Measurements from ENCODE around the gene TMCO6. TPM values are rescaled to one million over a fixed set of nuclear protein-coding genes. Genes with fewer than 3 reads are reported as not detected.

Gene TMCO6
- total and polyA plus RNA-seq, 10 donors: 12.0 to 55.2 (median 20.9) TPM

DNA sequence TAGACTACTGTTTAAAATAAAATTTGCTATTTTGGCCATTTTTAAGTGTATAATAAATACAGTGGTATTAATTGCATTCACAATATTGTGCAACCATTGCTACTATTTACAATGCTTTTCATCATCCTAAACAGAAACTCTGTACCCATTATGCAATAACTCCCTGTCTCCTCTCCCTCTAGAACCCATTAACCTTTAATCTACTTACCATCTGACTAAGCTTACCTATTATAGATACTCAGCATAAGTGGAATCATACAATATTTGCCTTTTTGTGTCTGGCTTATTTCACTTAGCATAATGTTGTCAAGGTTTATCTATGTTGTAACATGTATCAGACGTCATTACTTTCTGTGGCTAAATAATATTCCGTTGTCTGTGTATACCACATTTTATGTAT lies 32.2 kb upstream of the TMCO6 start:
- no peak overlapping the region for H3K4me3 ChIP-seq
- TF ChIP-seq, protein P1, sequence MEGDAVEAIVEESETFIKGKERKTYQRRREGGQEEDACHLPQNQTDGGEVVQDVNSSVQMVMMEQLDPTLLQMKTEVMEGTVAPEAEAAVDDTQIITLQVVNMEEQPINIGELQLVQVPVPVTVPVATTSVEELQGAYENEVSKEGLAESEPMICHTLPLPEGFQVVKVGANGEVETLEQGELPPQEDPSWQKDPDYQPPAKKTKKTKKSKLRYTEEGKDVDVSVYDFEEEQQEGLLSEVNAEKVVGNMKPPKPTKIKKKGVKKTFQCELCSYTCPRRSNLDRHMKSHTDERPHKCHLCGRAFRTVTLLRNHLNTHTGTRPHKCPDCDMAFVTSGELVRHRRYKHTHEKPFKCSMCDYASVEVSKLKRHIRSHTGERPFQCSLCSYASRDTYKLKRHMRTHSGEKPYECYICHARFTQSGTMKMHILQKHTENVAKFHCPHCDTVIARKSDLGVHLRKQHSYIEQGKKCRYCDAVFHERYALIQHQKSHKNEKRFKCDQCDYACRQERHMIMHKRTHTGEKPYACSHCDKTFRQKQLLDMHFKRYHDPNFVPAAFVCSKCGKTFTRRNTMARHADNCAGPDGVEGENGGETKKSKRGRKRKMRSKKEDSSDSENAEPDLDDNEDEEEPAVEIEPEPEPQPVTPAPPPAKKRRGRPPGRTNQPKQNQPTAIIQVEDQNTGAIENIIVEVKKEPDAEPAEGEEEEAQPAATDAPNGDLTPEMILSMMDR (IDR thresholded peaks at IDR 0.05 in 8 of 11, conservative IDR thresholded peaks at IDR 0.05 in 3 of 11): no peak
- no peak for TF ChIP-seq POLR2AphosphoS5 (IDR thresholded peaks at IDR 0.05)
- TF ChIP-seq POLR2A (IDR thresholded peaks at IDR 0.05): no peak
- no peaks in the 10 kb centered on the region for H3K36me3 ChIP-seq
- intact Hi-C loops (cut with DNase I; ENCODE audit: low total_unique reads): no loop called here
- peak overlapping the region in 4 of 8 donors; percentile 2 to 87 (median 20) for H3K27ac ChIP-seq
- no peaks in the 10 kb centered on the region for H3K27me3 ChIP-seq (replicated peaks in 1 of 7)
- DNase-seq: no peak
- no peaks in the 10 kb centered on the region for H3K9me3 ChIP-seq
- 45 to 89% (median 71%) methylated on average over 2 of the region's 2 CpGs for WGBS, 5 donors
- peaks cover 0 to 79% (median 33%) of the 10 kb centered on the region in 6 donors for H3K4me1 ChIP-seq

DNA sequence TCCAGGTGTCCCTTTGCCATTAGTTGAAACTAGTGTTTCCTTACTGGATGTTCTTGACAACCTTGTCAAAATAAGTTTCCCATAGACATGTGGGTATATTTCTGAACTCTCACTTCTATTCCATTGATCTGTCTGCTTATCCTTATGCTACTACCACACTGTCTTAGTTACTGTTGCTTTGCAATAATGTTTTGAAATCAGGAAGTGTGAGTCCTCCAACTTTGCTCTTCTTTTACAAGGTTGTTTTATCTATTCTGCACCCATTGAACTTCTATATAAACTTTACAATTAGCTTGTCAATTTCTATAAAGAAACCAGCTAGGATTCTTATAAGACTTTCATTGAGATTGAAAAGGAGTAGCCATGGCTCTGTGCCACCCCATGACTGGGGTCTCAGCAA lies 30.5 kb upstream of the TMCO6 start:
- no peak for DNase-seq
- peak overlapping the region in 1 of 8 donors; percentile 28 for H3K4me3 ChIP-seq
- intact Hi-C loops (cut with DNase I; ENCODE audit: low total_unique reads): no loop called here
- H3K4me1 ChIP-seq: peaks cover 0 to 81% (median 41%) of the 10 kb centered on the region in 6 donors
- peak overlapping the region in 7 of 8 donors; percentile 31 to 87 (median 73) for H3K27ac ChIP-seq
- TF ChIP-seq POLR2A (IDR thresholded peaks at IDR 0.05): no peak
- TF ChIP-seq, protein P1 (IDR thresholded peaks at IDR 0.05 in 8 of 11, conservative IDR thresholded peaks at IDR 0.05 in 3 of 11): no peak
- no peak for TF ChIP-seq POLR2AphosphoS5 (IDR thresholded peaks at IDR 0.05)
- H3K36me3 ChIP-seq: no peaks in the 10 kb centered on the region
- H3K9me3 ChIP-seq: no peaks in the 10 kb centered on the region
- H3K27me3 ChIP-seq (replicated peaks in 1 of 7): no peaks in the 10 kb centered on the region

DNA sequence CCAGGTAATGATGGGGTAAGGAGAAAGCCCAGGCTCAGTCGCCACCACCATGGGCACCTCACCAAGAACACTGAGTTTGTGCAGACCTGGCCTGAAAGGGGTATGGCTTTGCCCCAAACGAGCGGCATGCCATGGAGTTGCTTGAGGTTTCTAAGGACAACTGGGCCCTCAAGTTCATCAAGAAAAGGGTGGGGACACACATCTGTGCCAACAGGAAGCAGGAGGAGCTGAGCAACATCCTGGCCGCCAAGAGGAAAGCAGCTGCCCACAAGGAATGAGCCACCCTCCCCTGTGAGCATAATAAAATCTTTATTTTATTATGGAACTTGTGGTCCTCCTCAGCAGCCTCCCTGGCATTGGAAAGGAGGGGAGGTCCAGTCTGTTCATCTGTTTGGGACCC lies 30.1 kb upstream of the TMCO6 start:
- H3K4me1 ChIP-seq: peaks cover 0 to 82% (median 41%) of the 10 kb centered on the region in 6 donors
- TF ChIP-seq POLR2AphosphoS5 (IDR thresholded peaks at IDR 0.05): peak in 2 of 3 donors; percentile 48 to 60
- TF ChIP-seq, protein P1 (IDR thresholded peaks at IDR 0.05 in 8 of 11, conservative IDR thresholded peaks at IDR 0.05 in 3 of 11): no peak
- H3K36me3 ChIP-seq: no peaks in the 10 kb centered on the region
- 29 to 40% (median 35%) methylated on average over 4 of the region's 4 CpGs for WGBS, 5 donors
- peak overlapping the region in 7 of 8 donors; percentile 31 to 87 (median 73) for H3K27ac ChIP-seq
- intact Hi-C loops (cut with DNase I; ENCODE audit: low total_unique reads): no loop called here
- H3K9me3 ChIP-seq: no peaks in the 10 kb centered on the region
- H3K4me3 ChIP-seq: peak overlapping the region in 1 of 8 donors; percentile 28
- H3K27me3 ChIP-seq (replicated peaks in 1 of 7): no peaks in the 10 kb centered on the region
- DNase-seq: no peak

DNA sequence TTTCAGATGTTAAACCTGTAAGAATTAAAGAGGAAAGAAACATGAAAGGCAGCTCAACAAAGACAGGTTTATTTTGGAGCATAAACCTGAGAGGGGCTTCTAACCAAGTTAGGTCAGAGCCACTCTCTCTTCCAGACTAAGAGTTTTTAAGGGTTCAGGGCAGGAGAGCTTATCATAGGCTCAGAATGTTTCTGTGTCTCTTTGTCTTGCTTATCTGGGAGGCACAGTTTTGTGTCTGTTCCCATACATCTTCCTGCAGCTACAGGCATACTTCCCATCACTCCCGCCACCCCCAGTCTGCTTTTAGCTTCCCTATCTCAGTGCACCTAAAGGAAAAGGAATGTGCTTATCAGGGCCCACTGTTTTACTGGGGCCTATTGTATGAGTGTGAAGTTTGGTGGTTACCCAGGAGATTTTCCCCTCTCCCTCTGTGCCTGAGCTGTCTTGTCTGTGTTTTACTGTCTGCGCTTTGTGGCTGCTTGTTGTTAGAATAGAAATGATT lies 28.2 kb upstream of the TMCO6 start:
- Histone ChIP-seq H3K27me3 (replicated peaks in 1 of 7) (no peaks in the 10 kb centered on the region), H3K4me1 (peaks cover 0 to 86% (median 41%) of the 10 kb centered on the region in 6 donors), H3K9me3 (no peaks in the 10 kb centered on the region), H3K36me3 (no peaks in the 10 kb centered on the region), H3K4me3 (peak overlapping the region in 1 of 8 donors; percentile 51), H3K27ac (peak overlapping the region in 7 of 8 donors; percentile 44 to 88 (median 68))
- TF ChIP-seq POLR2A (IDR thresholded peaks at IDR 0.05) (no peak), POLR2AphosphoS5 (IDR thresholded peaks at IDR 0.05) (no peak)
- TF ChIP-seq, protein P1 (IDR thresholded peaks at IDR 0.05 in 8 of 11, conservative IDR thresholded peaks at IDR 0.05 in 3 of 11): no peak
- intact Hi-C loops (cut with DNase I; ENCODE audit: low total_unique reads): no loop called here
- WGBS, 5 donors: 43 to 67% (median 63%) methylated on average over 2 of the region's 2 CpGs
- no peak for DNase-seq
